BE2C (cell line): ENCODE data around the gene SH3BGRL3.

ENCODE experiments used
- DNase-seq: peaks from one replicate; pipeline ENCODE4 v3.0.0-alpha.2; 2020
- H3K27me3 ChIP-seq: fragments of 250-450 bp; sonication (Bioruptor Pico); 2 replicates; pipeline ENCODE4 v1.5.1; 2020; ENCODE audit warnings: mild to moderate bottlenecking
- H3K36me3 ChIP-seq: fragments of 250-450 bp; sonication (Bioruptor Pico); 2 replicates; pipeline ENCODE4 v1.5.1; 2020; ENCODE audit warnings: mild to moderate bottlenecking
- H3K4me1 ChIP-seq: fragments of 250-450 bp; sonication (Bioruptor Pico); 2 replicates; pipeline ENCODE4 v1.5.1; 2020
- H3K4me3 ChIP-seq: 2 replicates; pipeline ENCODE4 v1.5.1; 2011; ENCODE audit warnings: low read depth, low read length
- H3K9me3 ChIP-seq: fragments of 250-450 bp; sonication (Bioruptor Pico); 2 replicates; pipeline ENCODE4 v1.5.1; 2020
- CTCF ChIP-seq: IDR thresholded peaks from 2 replicates; pipeline ENCODE4 v1.5.1; 2012; ENCODE audit warnings: mild to moderate bottlenecking, low read depth, low read length

Gene SH3BGRL3

GRCh38 chr1:26287811-26288210 is 7.9 kb downstream of the SH3BGRL3 start:
- no peaks in the 10 kb centered on the region for H3K4me1 ChIP-seq
- no peak for TF ChIP-seq CTCF

GRCh38 chr1:26288311-26288941 is 8.5 kb downstream of the SH3BGRL3 start:
- H3K4me3 ChIP-seq = no peak overlapping the region
- H3K4me1 ChIP-seq = no peaks in the 10 kb centered on the region
- H3K9me3 ChIP-seq = no peaks in the 10 kb centered on the region
- no peak for DNase-seq
- TF ChIP-seq CTCF = no peak
- no peaks in the 10 kb centered on the region for H3K27me3 ChIP-seq
- H3K36me3 ChIP-seq = no peaks in the 10 kb centered on the region

More at GRCh38 chr1:26287811-26288210, 7.9 kb downstream of the SH3BGRL3 start:
- Histone ChIP-seq H3K36me3 (no peaks in the 10 kb centered on the region), H3K4me3 (no peak overlapping the region), H3K27me3 (no peaks in the 10 kb centered on the region), H3K9me3 (no peaks in the 10 kb centered on the region)
- DNase-seq = no peak

GRCh38 chr1:26289158-26290059 is 9.5 kb downstream of the SH3BGRL3 start:
- no peak for TF ChIP-seq CTCF
- Histone ChIP-seq H3K4me1 (no peaks in the 10 kb centered on the region), H3K9me3 (no peaks in the 10 kb centered on the region), H3K27me3 (no peaks in the 10 kb centered on the region), H3K36me3 (no peaks in the 10 kb centered on the region), H3K4me3 (no peak overlapping the region)
- DNase-seq = no peak

- Histone ChIP-seq H3K27me3 (no peaks in the 10 kb centered on the region), H3K4me3 (no peak overlapping the region), H3K36me3 (no peaks in the 10 kb centered on the region), H3K9me3 (no peaks in the 10 kb centered on the region), H3K4me1 (no peaks in the 10 kb centered on the region)
- DNase-seq = no peak
- TF ChIP-seq CTCF = no peak
These were observed 10.4 kb downstream of the SH3BGRL3 start for GRCh38 chr1:26290122-26290881.

- Histone ChIP-seq H3K4me1 (no peaks in the 10 kb centered on the region), H3K36me3 (no peaks in the 10 kb centered on the region), H3K27me3 (no peaks in the 10 kb centered on the region), H3K4me3 (no peak overlapping the region), H3K9me3 (no peaks in the 10 kb centered on the region)
- no peak for TF ChIP-seq CTCF
- peak; percentile 24 for DNase-seq
These were observed 11.0 kb downstream of the SH3BGRL3 start for GRCh38 chr1:26290882-26291261.
